PFSK-1 (cell line): ENCODE results near the gene ANGPTL8.

Source experiments
- FOXP2 ChIP-seq: optimal IDR thresholded peaks from 2 replicates; pipeline ENCODE3; 2011; ENCODE audit warnings: borderline replicate concordance, control low read depth, inconsistent platforms; ENCODE audit not compliant: insufficient read depth; ENCODE audit errors: extremely low read length, extremely low read depth
- POLR2AphosphoS5 ChIP-seq: IDR thresholded peaks from 2 replicates; pipeline ENCODE4 v1.6.1; 2012; ENCODE audit warnings: low read depth, mild to moderate bottlenecking, control low read depth, low read length, moderate library complexity
- REST ChIP-seq, 2 experiments: IDR thresholded peaks; 2 replicates each; pipeline versions ENCODE4 v1.6.1 to v1.8.0; 2011 to 2012; ENCODE audit warnings: low read depth in 2 of 2, low read length in 2 of 2, control low read depth in 1 of 2, inconsistent platforms in 1 of 2, mild to moderate bottlenecking in 1 of 2, moderate library complexity in 1 of 2; ENCODE audit not compliant: insufficient read depth in 1 of 2
- SIN3A ChIP-seq: IDR thresholded peaks from 2 replicates; pipeline ENCODE4 v1.6.1; 2012; ENCODE audit warnings: mild to moderate bottlenecking, low read length, moderate library complexity, borderline replicate concordance; ENCODE audit not compliant: insufficient read depth
- TAF1 ChIP-seq: IDR thresholded peaks from 2 replicates; pipeline ENCODE4 v1.6.1; 2012; ENCODE audit warnings: low read length, control low read depth, borderline replicate concordance; ENCODE audit not compliant: insufficient read depth

- TF ChIP-seq POLR2AphosphoS5 (no peak), FOXP2 (no peak), TAF1 (no peak), REST (IDR thresholded peaks at IDR 0.05; ENCODE audit: insufficient read depth in 1 of 2, low read depth in 2 of 2, low read length in 2 of 2) (no peak), SIN3A (no peak)
These were observed 41.3 kb upstream of the ANGPTL8 start for GRCh38 chr19:11198175-11198534.
